ENCODE measurements around the gene CD58. TPM values are rescaled to one million over a fixed set of nuclear protein-coding genes. Genes with fewer than 3 reads are reported as not detected.

Gene CD58
- polyA plus RNA-seq, 3 donors: 81.0 to 168 (median 128) TPM

DNA sequence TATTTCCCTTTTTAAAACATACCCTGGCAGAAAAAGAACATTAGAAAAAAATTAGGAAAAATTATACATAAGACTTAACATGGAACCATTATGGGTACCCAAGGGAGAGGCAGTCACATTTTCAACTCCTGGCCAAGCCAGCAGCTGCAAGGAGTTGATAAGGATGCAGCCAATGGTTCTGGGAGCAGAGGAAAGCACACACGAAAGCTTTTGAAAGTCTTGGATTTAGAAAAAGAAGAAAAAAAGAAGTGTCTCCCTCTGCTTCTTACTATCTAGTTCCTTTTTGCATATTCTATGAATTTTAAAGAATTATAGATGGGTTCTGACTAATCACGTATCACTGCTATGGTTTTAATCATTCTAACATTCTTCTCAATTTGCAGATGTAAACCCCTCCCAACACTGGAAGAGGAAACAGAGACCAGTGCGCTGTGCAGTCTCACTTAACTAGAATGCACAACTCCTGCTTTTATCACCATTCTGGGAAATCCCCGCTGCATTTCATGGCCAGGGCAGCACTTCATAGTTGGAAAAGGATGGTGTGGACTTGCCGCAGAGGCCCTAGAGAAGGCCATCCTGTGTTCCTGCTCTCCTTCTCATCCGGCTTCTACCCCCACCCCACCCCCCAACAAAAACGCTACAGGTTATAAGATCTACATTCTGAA is 2.7 kb upstream of the CD58 start:
- Histone ChIP-seq H4K20me1 (ENCODE audit: insufficient read depth, low read length) (peaks cover 14% of the 10 kb centered on the region), H3K4me1 (ENCODE audit: control insufficient read depth in 1 of 2, insufficient read depth in 2 of 2, low read length in 2 of 2) (peaks cover 35 to 55% of the 10 kb centered on the region in 2 donors), H3K4me3 (replicated peaks in 1 of 3; ENCODE audit: low read depth in 2 of 3, low read length in 3 of 3) (no peak overlapping the region), H3K27me3 (ENCODE audit: control insufficient read depth in 2 of 2, insufficient read depth in 2 of 2, low read length in 2 of 2) (no peaks in the 10 kb centered on the region), H3K4me2 (replicated peaks; ENCODE audit: extremely low read depth, low read length, poor library complexity, severe bottlenecking) (no peak overlapping the region), H3K9ac (ENCODE audit: insufficient read depth, low read length, poor library complexity, severe bottlenecking) (no peak overlapping the region), H3K36me3 (replicated peaks in 1 of 2; ENCODE audit: control insufficient read depth in 1 of 2, insufficient read depth in 2 of 2, low read length in 2 of 2) (no peaks in the 10 kb centered on the region), H2AFZ (ENCODE audit: insufficient read depth, low read depth, low read length, poor library complexity, severe bottlenecking) (no peak overlapping the region), H3K27ac (ENCODE audit: low read depth in 1 of 2, low read length in 2 of 2) (no peak overlapping the region), H3K9me3 (replicated peaks in 1 of 2; ENCODE audit: control insufficient read depth in 1 of 2, insufficient read depth in 1 of 2, low read length in 2 of 2) (no peaks in the 10 kb centered on the region), H3K79me2 (ENCODE audit: insufficient read depth, low read length) (peaks cover 22% of the 10 kb centered on the region)
- intact Hi-C loops (cut with micrococcal nuclease): loop anchor here (5.0 to 10.0 kb wide), 5 partner anchors 36 to 481 kb away; partner anchors contain the start of genes CD101 (in 1 of the 2) and IGSF3 (in 1 of the 2)
- Mint-ChIP-seq H3K4me3 (no peak overlapping the region), H3K36me3 (peaks cover 11 to 12% of the 10 kb centered on the region in 2 donors), H3K4me1 (peaks cover 49% of the 10 kb centered on the region), H3K27me3 (ENCODE audit: low read depth in 3 of 3) (peaks cover 0 to 7% (median 6%) of the 10 kb centered on the region in 3 donors), H3K9me3 (peaks cover 0 to 1% (median 0%) of the 10 kb centered on the region in 7 donors), H3K27ac (peak overlapping the region in 3 of 7 donors; percentile 31 to 65 (median 32))
- WGBS (ENCODE audit: insufficient coverage): no CpG with 5 or more reads among the region's 7 CpGs
- DNase-seq: peak in 1 of 3 donors; percentile 53
- TF ChIP-seq, protein P1, sequence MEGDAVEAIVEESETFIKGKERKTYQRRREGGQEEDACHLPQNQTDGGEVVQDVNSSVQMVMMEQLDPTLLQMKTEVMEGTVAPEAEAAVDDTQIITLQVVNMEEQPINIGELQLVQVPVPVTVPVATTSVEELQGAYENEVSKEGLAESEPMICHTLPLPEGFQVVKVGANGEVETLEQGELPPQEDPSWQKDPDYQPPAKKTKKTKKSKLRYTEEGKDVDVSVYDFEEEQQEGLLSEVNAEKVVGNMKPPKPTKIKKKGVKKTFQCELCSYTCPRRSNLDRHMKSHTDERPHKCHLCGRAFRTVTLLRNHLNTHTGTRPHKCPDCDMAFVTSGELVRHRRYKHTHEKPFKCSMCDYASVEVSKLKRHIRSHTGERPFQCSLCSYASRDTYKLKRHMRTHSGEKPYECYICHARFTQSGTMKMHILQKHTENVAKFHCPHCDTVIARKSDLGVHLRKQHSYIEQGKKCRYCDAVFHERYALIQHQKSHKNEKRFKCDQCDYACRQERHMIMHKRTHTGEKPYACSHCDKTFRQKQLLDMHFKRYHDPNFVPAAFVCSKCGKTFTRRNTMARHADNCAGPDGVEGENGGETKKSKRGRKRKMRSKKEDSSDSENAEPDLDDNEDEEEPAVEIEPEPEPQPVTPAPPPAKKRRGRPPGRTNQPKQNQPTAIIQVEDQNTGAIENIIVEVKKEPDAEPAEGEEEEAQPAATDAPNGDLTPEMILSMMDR (IDR thresholded peaks at IDR 0.05): no peak

GRCh38 chr1:116572771-116573430 is 2.1 kb upstream of the CD58 start:
- Histone ChIP-seq H3K27me3 (ENCODE audit: control insufficient read depth in 2 of 2, insufficient read depth in 2 of 2, low read length in 2 of 2) (no peaks in the 10 kb centered on the region), H3K4me2 (replicated peaks; ENCODE audit: extremely low read depth, low read length, poor library complexity, severe bottlenecking) (no peak overlapping the region), H3K36me3 (replicated peaks in 1 of 2; ENCODE audit: control insufficient read depth in 1 of 2, insufficient read depth in 2 of 2, low read length in 2 of 2) (no peaks in the 10 kb centered on the region), H3K4me1 (ENCODE audit: control insufficient read depth in 1 of 2, insufficient read depth in 2 of 2, low read length in 2 of 2) (peaks cover 35 to 57% of the 10 kb centered on the region in 2 donors), H3K9ac (ENCODE audit: insufficient read depth, low read length, poor library complexity, severe bottlenecking) (no peak overlapping the region), H2AFZ (ENCODE audit: insufficient read depth, low read depth, low read length, poor library complexity, severe bottlenecking) (no peak overlapping the region), H3K4me3 (replicated peaks in 1 of 3; ENCODE audit: low read depth in 2 of 3, low read length in 3 of 3) (no peak overlapping the region), H3K27ac (ENCODE audit: low read depth in 1 of 2, low read length in 2 of 2) (no peak overlapping the region), H4K20me1 (ENCODE audit: insufficient read depth, low read length) (peaks cover 21% of the 10 kb centered on the region), H3K79me2 (ENCODE audit: insufficient read depth, low read length) (peaks cover 29% of the 10 kb centered on the region), H3K9me3 (replicated peaks in 1 of 2; ENCODE audit: control insufficient read depth in 1 of 2, insufficient read depth in 1 of 2, low read length in 2 of 2) (no peaks in the 10 kb centered on the region)
- Mint-ChIP-seq H3K4me1 (peaks cover 50% of the 10 kb centered on the region), H3K27me3 (ENCODE audit: low read depth in 3 of 3) (peaks cover 0 to 7% (median 6%) of the 10 kb centered on the region in 3 donors), H3K4me3 (no peak overlapping the region), H3K36me3 (peaks cover 13 to 15% of the 10 kb centered on the region in 2 donors), H3K27ac (no peak overlapping the region), H3K9me3 (peaks cover 0 to 1% (median 0%) of the 10 kb centered on the region in 7 donors)
- WGBS (ENCODE audit: insufficient coverage): no CpG with 5 or more reads among the region's 4 CpGs
- DNase-seq: no peak
- intact Hi-C loops (cut with micrococcal nuclease): loop anchor here (5.0 to 10.0 kb wide), 5 partner anchors 36 to 482 kb away; partner anchors contain the start of genes CD101 (in 1 of the 2) and IGSF3 (in 1 of the 2)
- TF ChIP-seq, protein P1 (IDR thresholded peaks at IDR 0.05): no peak

Measured in CD14-positive monocyte (primary cell).